Activated CD8-positive, alpha-beta memory T cell treated with anti-CD3 and anti-CD28 coated beads for 36 hours (primary cell): ENCODE results near the gene MATCAP1. TPM values are rescaled to one million over a fixed set of nuclear protein-coding genes. Genes with fewer than 3 reads are reported as not detected.

Source experiments
- CTCF ChIA-PET: fragments of 350-600 bp; sonication (Branson Sonifier 250); formaldehyde crosslinking; loops from one replicate; lab custom pipeline; 2021; ENCODE audit warnings: antibody characterized with exemption; lab: Charles Lee
- POLR2A ChIA-PET: fragments of 350-600 bp; sonication (Branson Sonifier 250); formaldehyde crosslinking; loops from one replicate; lab custom pipeline; 2021; ENCODE audit warnings: antibody characterized with exemption; lab: Charles Lee
- total RNA-seq, 2 experiments: library from RNA; stranded (reverse); gene quantifications; one replicate each; pipeline ENCODE4 v1.2.3, GENCODE V29; 2021

MATCAP1 gene
- total RNA-seq, 2 experiments from 2014 or later = 18.6 to 22.4 TPM

DNA sequence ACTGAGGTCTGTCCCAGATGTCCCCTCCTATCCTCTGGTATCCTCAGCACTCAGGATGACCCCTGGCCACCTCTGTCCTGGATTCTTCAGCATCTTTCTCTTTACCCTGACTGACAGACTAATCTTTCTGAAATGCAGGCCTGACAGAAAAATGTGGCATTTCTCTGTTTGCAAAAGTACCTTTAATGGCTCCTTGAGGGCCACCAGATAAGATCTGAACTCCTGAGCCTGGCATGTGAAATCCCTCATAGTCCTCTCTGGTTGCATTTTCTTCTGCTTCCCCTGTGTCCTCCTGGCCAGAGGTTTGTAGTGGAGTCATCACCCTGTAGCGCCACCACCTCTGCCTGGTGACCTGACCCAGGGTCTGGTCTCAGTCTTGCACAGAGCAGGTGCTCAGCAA, 13.1 kb upstream of the MATCAP1 start:
- POLR2A ChIA-PET = interaction anchor here (1.1 kb wide), 1 partner anchor 11 kb away, joined by 3 read pairs; no protein-coding TSS in a partner anchor
- CTCF ChIA-PET = interaction anchor here (0.9 to 2.1 kb wide), 4 partner anchors 12 to 220 kb away, joined by 4 to 6 read pairs (median 5); partner anchors contain the start of genes B3GNT9 and TMEM208

DNA sequence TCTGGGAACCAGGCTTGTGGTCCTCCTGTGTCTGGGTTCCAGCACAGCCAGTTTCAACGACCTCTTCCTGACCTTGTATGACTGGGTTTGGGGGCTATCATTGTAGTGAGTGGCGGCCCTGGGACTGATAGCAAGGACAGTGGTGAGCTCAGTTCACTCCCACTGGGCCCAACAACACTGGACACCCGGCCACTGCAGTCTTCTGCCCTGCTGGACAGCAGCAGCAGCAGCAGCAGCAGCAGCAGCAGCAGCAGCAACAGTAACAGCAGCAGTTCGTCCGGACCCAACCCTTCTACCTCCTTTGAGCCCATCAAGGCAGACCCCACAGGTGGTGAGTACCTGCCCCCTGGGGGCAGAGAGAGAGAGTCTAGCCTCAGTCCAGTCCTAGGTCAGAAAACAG, 11.9 kb upstream of the MATCAP1 start:
- POLR2A ChIA-PET = interaction anchor here (1.1 kb wide), 1 partner anchor 13 kb away, joined by 3 read pairs; no protein-coding TSS in a partner anchor

GRCh38 chr16:67194260-67194659, 10.5 kb upstream of the MATCAP1 start:
- ChIA-PET POLR2A (no interaction called here), CTCF (interaction anchor here (0.6 kb wide), 1 partner anchor 77 kb away, joined by 3 read pairs; no protein-coding TSS in a partner anchor)

More for the DNA sequence above, 11.9 kb upstream of the MATCAP1 start:
- CTCF ChIA-PET = interaction anchor here (1.2 to 1.5 kb wide), 2 partner anchors 142 to 218 kb away, joined by 3 to 4 read pairs; no protein-coding TSS in a partner anchor

GRCh38 chr16:67193536-67193935, 9.8 kb upstream of the MATCAP1 start:
- POLR2A ChIA-PET = interaction anchor here (0.9 kb wide), 1 partner anchor 19 kb away, joined by 3 read pairs; no protein-coding TSS in a partner anchor
- CTCF ChIA-PET = interaction anchor here (1.4 kb wide), 1 partner anchor 53 kb away, joined by 3 read pairs; no protein-coding TSS in a partner anchor

DNA sequence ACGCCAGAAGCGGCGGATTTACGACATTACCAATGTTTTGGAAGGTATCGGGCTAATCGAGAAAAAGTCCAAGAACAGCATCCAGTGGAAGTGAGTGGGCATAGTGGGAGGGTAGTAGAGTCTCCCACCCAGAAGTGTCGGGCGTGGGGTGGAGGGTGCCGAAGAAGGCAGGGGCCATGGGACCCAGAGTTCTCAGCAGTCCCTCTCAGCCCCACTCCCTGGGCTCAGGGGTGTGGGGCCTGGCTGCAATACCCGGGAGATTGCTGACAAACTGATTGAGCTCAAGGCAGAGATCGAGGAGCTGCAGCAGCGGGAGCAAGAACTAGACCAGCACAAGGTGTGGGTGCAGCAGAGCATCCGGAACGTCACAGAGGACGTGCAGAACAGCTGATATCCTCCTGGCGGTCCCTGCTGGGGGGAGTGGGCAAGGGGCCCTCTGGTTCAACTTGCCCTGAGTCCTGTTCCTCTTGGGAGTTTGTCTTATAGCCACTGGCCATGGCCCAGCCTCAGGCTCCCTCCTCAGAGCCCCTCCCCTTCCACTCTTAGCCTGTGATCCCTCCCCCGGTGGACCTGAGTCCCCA, 9.1 kb upstream of the MATCAP1 start:
- CTCF ChIA-PET = interaction anchor here (0.8 to 1.4 kb wide), 6 partner anchors 8 to 215 kb away, joined by 3 to 4 read pairs (median 3); no protein-coding TSS in a partner anchor
- POLR2A ChIA-PET = interaction anchor here (0.5 to 0.9 kb wide), 3 partner anchors 15 to 165 kb away, joined by 3 to 5 read pairs (median 5); no protein-coding TSS in a partner anchor

- CTCF ChIA-PET = interaction anchor here (0.5 to 1.4 kb wide), 8 partner anchors 9 to 235 kb away, joined by 3 to 4 read pairs (median 3); no protein-coding TSS in a partner anchor
- POLR2A ChIA-PET = interaction anchor here (0.6 to 0.7 kb wide), 2 partner anchors 16 to 117 kb away, joined by 3 to 5 read pairs; no protein-coding TSS in a partner anchor
These were observed 8.4 kb upstream of the MATCAP1 start, which contains the start of gene E2F4 for GRCh38 chr16:67191995-67192681. Gene E2F4, plus strand, starts transcription at chr16:67192155. Its CDS starts 73 bp downstream, at chr16:67192228.

DNA sequence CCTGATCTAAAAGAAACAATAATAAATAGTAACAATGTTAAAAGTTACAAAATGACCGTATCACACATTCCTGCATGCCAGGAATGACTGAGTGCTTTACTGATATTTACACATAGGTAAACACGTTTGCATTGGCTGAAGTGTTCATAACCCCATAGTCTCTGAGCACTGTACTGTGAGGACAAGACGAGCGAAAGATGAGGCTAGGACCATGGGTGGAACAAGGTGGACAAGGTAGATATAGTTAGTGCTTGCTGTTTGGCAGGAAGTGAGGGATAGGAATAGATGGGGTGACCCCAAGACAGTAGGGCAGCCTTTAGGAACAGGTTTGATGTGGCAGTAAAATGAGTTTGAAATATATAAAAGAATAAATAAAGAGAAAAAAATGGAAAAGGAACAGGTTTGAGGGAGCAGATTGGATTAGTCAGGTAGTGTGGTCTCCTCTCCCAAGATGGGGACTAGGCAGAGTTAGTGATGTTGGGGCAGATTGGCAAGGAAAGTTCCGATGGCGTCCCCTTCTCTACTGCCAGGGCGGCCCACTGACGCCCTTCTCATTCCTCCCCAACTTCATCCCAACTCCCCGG, 7.7 kb upstream of the MATCAP1 start:
- POLR2A ChIA-PET = interaction anchor here (0.6 kb wide), 1 partner anchor 117 kb away, joined by 3 read pairs; no protein-coding TSS in a partner anchor
- CTCF ChIA-PET = no interaction called here

DNA sequence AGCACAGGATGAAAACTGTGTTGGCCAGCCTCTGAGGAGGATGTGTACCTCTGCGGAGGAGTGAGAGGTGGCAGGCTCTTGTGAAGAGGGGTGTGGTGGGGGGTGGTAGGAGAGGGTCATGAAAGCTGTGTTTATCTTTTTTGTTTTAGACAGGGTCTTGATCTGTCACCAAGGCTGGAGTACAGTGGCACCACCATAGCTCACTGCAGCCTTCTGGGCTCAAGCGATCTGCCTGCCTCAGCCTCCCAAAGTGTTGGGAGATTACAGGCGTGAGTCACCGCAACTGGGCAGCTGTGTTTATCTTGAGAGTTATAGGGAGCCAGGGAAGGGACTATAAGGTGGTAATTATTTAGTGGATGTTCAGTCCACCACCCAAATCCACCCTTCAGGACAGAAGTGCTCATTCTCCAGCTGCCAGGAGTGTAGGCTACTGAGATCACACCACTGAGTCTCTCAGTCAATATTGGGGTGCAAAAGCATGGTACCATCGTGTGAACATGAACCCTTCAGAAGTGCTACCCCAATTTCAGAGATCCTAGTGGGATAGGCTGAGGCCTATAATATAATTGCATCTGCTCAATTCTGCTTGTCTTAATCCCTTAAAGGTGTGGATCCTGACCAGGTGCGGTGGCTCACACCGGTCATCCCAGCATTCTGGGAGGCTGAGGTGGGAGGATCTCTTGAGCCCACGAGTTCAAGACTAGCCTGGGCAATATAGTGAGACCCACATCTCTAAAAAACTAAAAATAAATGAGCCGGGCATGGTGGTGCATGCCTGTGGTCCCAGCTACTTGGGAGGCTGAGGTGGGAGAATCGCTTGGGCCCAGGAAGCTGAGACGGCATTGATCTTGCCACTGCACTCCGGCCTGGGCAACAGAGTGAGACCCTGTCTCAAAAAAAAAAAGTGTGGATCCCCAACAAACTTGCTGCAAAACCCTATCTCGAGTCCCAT, 7.0 kb upstream of the MATCAP1 start:
- CTCF ChIA-PET = interaction anchor here (1.3 kb wide), 1 partner anchor 35 kb away, joined by 5 read pairs; no protein-coding TSS in a partner anchor
- POLR2A ChIA-PET = no interaction called here

- ChIA-PET POLR2A (no interaction called here), CTCF (interaction anchor here (1.3 kb wide), 1 partner anchor 35 kb away, joined by 5 read pairs; no protein-coding TSS in a partner anchor)
These were observed 6.3 kb upstream of the MATCAP1 start, which contains the start of gene EXOC3L1 for GRCh38 chr16:67190041-67190440. Gene EXOC3L1, minus strand, starts transcription at chr16:67190136. Its CDS starts 460 bp downstream, at chr16:67189676.

- ChIA-PET CTCF (interaction anchor here (1.0 to 1.3 kb wide), 3 partner anchors 14 to 235 kb away, joined by 3 to 5 read pairs (median 3); no protein-coding TSS in a partner anchor), POLR2A (no interaction called here)
These were observed 5.0 kb upstream of the MATCAP1 start for GRCh38 chr16:67188798-67189197.

GRCh38 chr16:67188323-67188722, 4.6 kb upstream of the MATCAP1 start:
- ChIA-PET CTCF (interaction anchor here (1.0 to 1.4 kb wide), 3 partner anchors 12 to 234 kb away, joined by 3 to 5 read pairs (median 3); no protein-coding TSS in a partner anchor), POLR2A (interaction anchor here (0.6 kb wide), 1 partner anchor 69 kb away, joined by 9 read pairs; no protein-coding TSS in a partner anchor)

- POLR2A ChIA-PET = no interaction called here
- CTCF ChIA-PET = interaction anchor here (1.1 to 1.4 kb wide), 3 partner anchors 11 to 169 kb away, joined by 3 to 5 read pairs (median 3); no protein-coding TSS in a partner anchor
These were observed 3.6 kb upstream of the MATCAP1 start for GRCh38 chr16:67187175-67187890.

DNA sequence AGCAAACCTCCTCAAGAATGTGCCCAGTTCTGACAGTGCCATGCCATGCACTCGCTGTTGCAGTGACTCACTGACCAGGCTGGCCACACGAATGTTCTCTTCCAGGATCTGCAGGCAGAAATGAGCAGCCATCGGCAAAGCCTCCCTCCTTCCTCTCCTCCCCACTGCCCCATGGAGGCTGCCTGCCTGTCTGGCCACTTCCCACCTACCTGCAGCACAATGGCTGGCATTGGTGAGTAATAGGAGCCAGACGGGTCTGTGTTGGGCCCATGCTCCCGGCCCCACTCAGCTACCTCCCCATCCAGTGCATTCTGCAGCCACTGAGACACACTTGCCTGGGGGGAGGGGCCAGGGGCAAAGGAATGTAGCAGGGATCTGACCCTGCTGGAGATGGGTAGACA, 2.8 kb upstream of the MATCAP1 start:
- CTCF ChIA-PET = interaction anchor here (0.6 to 1.1 kb wide), 2 partner anchors 14 to 168 kb away, joined by 3 to 4 read pairs; no protein-coding TSS in a partner anchor
- POLR2A ChIA-PET = no interaction called here

DNA sequence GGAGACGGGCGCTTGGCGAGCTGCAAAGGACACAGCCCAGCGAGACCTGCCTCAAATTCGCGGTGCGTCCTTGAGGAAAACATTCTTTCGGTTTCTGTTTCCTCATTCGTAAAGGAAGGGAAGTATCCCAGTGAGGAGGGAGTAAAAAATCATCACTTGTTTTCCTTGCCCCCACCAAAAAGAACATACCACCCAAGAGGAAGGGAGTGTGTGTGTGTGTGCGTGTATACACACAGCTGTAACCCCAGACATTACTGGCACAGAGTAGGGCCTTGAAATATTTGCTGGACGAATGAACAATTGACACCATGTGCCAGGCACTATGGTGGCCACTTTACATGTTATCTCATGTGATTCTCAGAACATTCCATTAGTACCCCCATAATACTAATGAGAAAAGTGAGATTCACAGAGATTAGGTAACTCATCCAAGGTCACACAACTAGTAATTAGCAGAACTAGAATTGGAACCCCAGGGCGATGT, 1.9 kb upstream of the MATCAP1 start:
- ChIA-PET CTCF (interaction anchor here (0.6 to 4.8 kb wide), 24 partner anchors 10 to 291 kb away, joined by 3 to 26 read pairs (median 5); partner anchors contain the start of genes B3GNT9, FBXL8, HSF4 and NOL3), POLR2A (interaction anchor here (0.5 to 1.2 kb wide), 3 partner anchors 12 to 357 kb away, joined by 3 to 8 read pairs (median 3); no protein-coding TSS in a partner anchor)

GRCh38 chr16:67184995-67185650, 1.4 kb upstream of the MATCAP1 start:
- ChIA-PET CTCF (interaction anchor here (0.6 to 4.8 kb wide), 32 partner anchors 10 to 290 kb away, joined by 3 to 26 read pairs (median 5); partner anchors contain the start of genes B3GNT9, FBXL8, HSF4 and NOL3), POLR2A (interaction anchor here (0.5 to 1.2 kb wide), 4 partner anchors 11 to 357 kb away, joined by 3 to 8 read pairs (median 3); no protein-coding TSS in a partner anchor)
